ENCODE measurements around the gene PIP4K2C. TPM values are rescaled to one million over a fixed set of nuclear protein-coding genes. Genes with fewer than 3 reads are reported as not detected.
"Not testable (repeated sequence)": the region's sequence is repeated elsewhere in the genome, so short reads cannot be mapped to it uniquely, and the experiment has no call there.

PIP4K2C gene
- total and polyA plus RNA-seq, 7 experiments from 2014 or later = 18.5 to 29.7 (median 21.9) TPM

GRCh38 chr12:57616383-57617101, 25.6 kb downstream of the PIP4K2C start:
- POLR2A ChIA-PET = no interaction called here
- H3K9me3 Mint-ChIP-seq = no peaks in the 10 kb centered on the region
- ATAC-seq (no peak), DNase-seq (no peak)
- H3K4me1 Mint-ChIP-seq = peaks cover 15 to 27% (median 22%) of the 10 kb centered on the region in 7 donors
- CTCF ChIA-PET = interaction anchor here (1.9 kb wide), 1 partner anchor 36 kb away, joined by 5 read pairs; no protein-coding TSS in a partner anchor
- H3K4me3 Mint-ChIP-seq = no peak overlapping the region
- H3K27ac ChIP-seq (ENCODE audit: low read depth, low read length) = no peak overlapping the region
- no peak overlapping the region for H3K4me3 ChIP-seq (ENCODE audit: low read length)
- peaks cover 37 to 94% (median 59%) of the 10 kb centered on the region in 5 donors for H3K27me3 Mint-ChIP-seq
- no peak overlapping the region for H3K27ac Mint-ChIP-seq
- no peaks in the 10 kb centered on the region for H3K36me3 ChIP-seq (ENCODE audit: control insufficient read depth in 2 of 3, insufficient read depth in 3 of 3, low read length in 3 of 3)
- H3K9me3 ChIP-seq (ENCODE audit: control insufficient read depth in 2 of 3, low read length in 3 of 3) = no peaks in the 10 kb centered on the region
- peaks cover 18 to 24% of the 10 kb centered on the region in 2 donors for H3K4me1 ChIP-seq (ENCODE audit: control insufficient read depth in 2 of 2, insufficient read depth in 2 of 2, low read length in 2 of 2)
- peaks cover 11 to 26% of the 10 kb centered on the region in 2 donors for H3K27me3 ChIP-seq (ENCODE audit: control insufficient read depth in 2 of 2, insufficient read depth in 2 of 2, low read length in 2 of 2)
- intact Hi-C loops (cut with micrococcal nuclease) = no loop called here
- no peaks in the 10 kb centered on the region for H3K36me3 Mint-ChIP-seq

GRCh38 chr12:57617942-57618341, 26.9 kb downstream of the PIP4K2C start:
- Histone ChIP-seq H3K4me1 (ENCODE audit: control insufficient read depth in 2 of 2, insufficient read depth in 2 of 2, low read length in 2 of 2) (peaks cover 20 to 30% of the 10 kb centered on the region in 2 donors), H3K27me3 (ENCODE audit: control insufficient read depth in 2 of 2, insufficient read depth in 2 of 2, low read length in 2 of 2) (peaks cover 11 to 34% of the 10 kb centered on the region in 2 donors), H3K27ac (ENCODE audit: low read depth, low read length) (no peak overlapping the region), H3K9me3 (ENCODE audit: control insufficient read depth in 2 of 3, low read length in 3 of 3) (no peaks in the 10 kb centered on the region), H3K4me3 (ENCODE audit: low read length) (no peak overlapping the region), H3K36me3 (ENCODE audit: control insufficient read depth in 2 of 3, insufficient read depth in 3 of 3, low read length in 3 of 3) (no peaks in the 10 kb centered on the region)
- peaks cover 19 to 33% (median 30%) of the 10 kb centered on the region in 7 donors for H3K4me1 Mint-ChIP-seq
- CTCF ChIA-PET = no interaction called here
- DNase-seq (no peak), ATAC-seq (no peak)
- POLR2A ChIA-PET = no interaction called here
- no peaks in the 10 kb centered on the region for H3K9me3 Mint-ChIP-seq
- H3K27ac Mint-ChIP-seq = no peak overlapping the region
- H3K4me3 Mint-ChIP-seq = no peak overlapping the region
- peaks cover 0 to 5% (median 0%) of the 10 kb centered on the region in 5 donors for H3K36me3 Mint-ChIP-seq
- intact Hi-C loops (cut with micrococcal nuclease) = no loop called here
- H3K27me3 Mint-ChIP-seq = peaks cover 51 to 97% (median 64%) of the 10 kb centered on the region in 5 donors

- CTCF ChIA-PET; H3K27ac Mint-ChIP-seq; intact Hi-C loops (cut with micrococcal nuclease); DNase-seq; H3K9me3 Mint-ChIP-seq; H3K9me3 ChIP-seq (ENCODE audit: control insufficient read depth in 2 of 3, low read length in 3 of 3); H3K36me3 Mint-ChIP-seq; H3K27ac ChIP-seq (ENCODE audit: low read depth, low read length); H3K4me3 ChIP-seq (ENCODE audit: low read length); H3K36me3 ChIP-seq (ENCODE audit: control insufficient read depth in 2 of 3, insufficient read depth in 3 of 3, low read length in 3 of 3); ATAC-seq; H3K4me3 Mint-ChIP-seq; POLR2A ChIA-PET: not testable (repeated sequence)
- peaks cover 19 to 33% (median 30%) of the 10 kb centered on the region in 7 donors for H3K4me1 Mint-ChIP-seq
- peaks cover 55 to 97% (median 69%) of the 10 kb centered on the region in 5 donors for H3K27me3 Mint-ChIP-seq
- H3K4me1 ChIP-seq (ENCODE audit: control insufficient read depth in 2 of 2, insufficient read depth in 2 of 2, low read length in 2 of 2) = peaks cover 20 to 30% of the 10 kb centered on the region in 2 donors
- H3K27me3 ChIP-seq (ENCODE audit: control insufficient read depth in 2 of 2, insufficient read depth in 2 of 2, low read length in 2 of 2) = peaks cover 11 to 39% of the 10 kb centered on the region in 2 donors
Measured at GRCh38 chr12:57618431-57618830, 27.4 kb downstream of the PIP4K2C start.

- H3K27ac Mint-ChIP-seq = no peak overlapping the region
- ATAC-seq = no peak
Measured at GRCh38 chr12:57618966-57619433, 28.0 kb downstream of the PIP4K2C start.

GRCh38 chr12:57619434-57620244, 28.6 kb downstream of the PIP4K2C start:
- peaks cover 0 to 5% (median 0%) of the 10 kb centered on the region in 5 donors for H3K36me3 Mint-ChIP-seq
- H3K27ac ChIP-seq (ENCODE audit: low read depth, low read length) = no peak overlapping the region
- ChIA-PET CTCF (interaction anchor here (1.6 to 4.0 kb wide), 3 partner anchors 14 to 36 kb away, joined by 6 to 72 read pairs (median 8); partner anchors contain the start of gene DTX3), POLR2A (interaction anchor here (0.6 to 1.4 kb wide), 4 partner anchors 9 to 246 kb away, joined by 3 to 8 read pairs (median 4); partner anchors contain the start of genes ARHGEF25 and PIP4K2C)
- H3K4me1 ChIP-seq (ENCODE audit: control insufficient read depth in 2 of 2, insufficient read depth in 2 of 2, low read length in 2 of 2) = peaks cover 20 to 30% of the 10 kb centered on the region in 2 donors
- ATAC-seq (peak; percentile 61), DNase-seq (peak in 1 of 9 donors; percentile 27)
- H3K27ac Mint-ChIP-seq = no peak overlapping the region
- H3K4me1 Mint-ChIP-seq = peaks cover 19 to 33% (median 30%) of the 10 kb centered on the region in 7 donors
- H3K9me3 Mint-ChIP-seq = no peaks in the 10 kb centered on the region
- H3K27me3 Mint-ChIP-seq = peaks cover 68 to 97% (median 81%) of the 10 kb centered on the region in 5 donors
- peak overlapping the region in 9 of 10 donors; percentile 9 to 87 (median 53) for H3K4me3 Mint-ChIP-seq
- H3K36me3 ChIP-seq (ENCODE audit: control insufficient read depth in 2 of 3, insufficient read depth in 3 of 3, low read length in 3 of 3) = no peaks in the 10 kb centered on the region
- peaks cover 11 to 41% of the 10 kb centered on the region in 2 donors for H3K27me3 ChIP-seq (ENCODE audit: control insufficient read depth in 2 of 2, insufficient read depth in 2 of 2, low read length in 2 of 2)
- no peaks in the 10 kb centered on the region for H3K9me3 ChIP-seq (ENCODE audit: control insufficient read depth in 2 of 3, low read length in 3 of 3)
- H3K4me3 ChIP-seq (ENCODE audit: low read length) = no peak overlapping the region
- intact Hi-C loops (cut with micrococcal nuclease) = loop anchor here (2.0 to 10.0 kb wide), 3 partner anchors 13 to 375 kb away; partner anchors contain the start of gene PIP4K2C (in 1 of the 2)

More at GRCh38 chr12:57618966-57619433, 28.0 kb downstream of the PIP4K2C start:
- Histone ChIP-seq H3K4me3 (ENCODE audit: low read length) (no peak overlapping the region), H3K36me3 (ENCODE audit: control insufficient read depth in 2 of 3, insufficient read depth in 3 of 3, low read length in 3 of 3) (no peaks in the 10 kb centered on the region), H3K9me3 (ENCODE audit: control insufficient read depth in 2 of 3, low read length in 3 of 3) (no peaks in the 10 kb centered on the region), H3K27ac (ENCODE audit: low read depth, low read length) (no peak overlapping the region), H3K4me1 (ENCODE audit: control insufficient read depth in 2 of 2, insufficient read depth in 2 of 2, low read length in 2 of 2) (peaks cover 20 to 30% of the 10 kb centered on the region in 2 donors), H3K27me3 (ENCODE audit: control insufficient read depth in 2 of 2, insufficient read depth in 2 of 2, low read length in 2 of 2) (peaks cover 11 to 41% of the 10 kb centered on the region in 2 donors)
- DNase-seq = no peak
- Mint-ChIP-seq H3K9me3 (no peaks in the 10 kb centered on the region), H3K36me3 (peaks cover 0 to 5% (median 0%) of the 10 kb centered on the region in 5 donors), H3K4me1 (peaks cover 19 to 33% (median 30%) of the 10 kb centered on the region in 7 donors), H3K27me3 (peaks cover 61 to 97% (median 74%) of the 10 kb centered on the region in 5 donors), H3K4me3 (peak overlapping the region; percentile 9 to 87 (median 48))
- POLR2A ChIA-PET = no interaction called here
- CTCF ChIA-PET = interaction anchor here (2.0 to 4.0 kb wide), 2 partner anchors 13 to 36 kb away, joined by 8 to 72 read pairs; partner anchors contain the start of gene DTX3
- intact Hi-C loops (cut with micrococcal nuclease) = no loop called here
